HCT116 (cell line): ENCODE measurements around the gene OR6B1. TPM values are rescaled to one million over a fixed set of nuclear protein-coding genes. Genes with fewer than 3 reads are reported as not detected.

ENCODE experiments used
- ATAC-seq: fragments of 200-7000 bp; cut with Tn5 transposase; 2 replicates; pipeline ENCODE4 v1.9.1; 2020; ENCODE audit warnings: mild to moderate bottlenecking, moderate library complexity
- BruUV-seq: library from RNA; stranded (reverse); fragments of 400-500 nt; replicated peaks from 2 replicates; lab custom pipeline; 2021; lab: Mats Ljungman, UMichigan
- CTCF ChIA-PET: fragments of 300-600 bp; sonication (Branson Sonifier 250); formaldehyde crosslinking; loops from one replicate; lab custom pipeline; 2021; ENCODE audit warnings: antibody characterized with exemption; lab: Charles Lee
- POLR2A ChIA-PET: fragments of 300-600, 350-600 bp; sonication (Branson Sonifier 250); formaldehyde crosslinking; loops from one replicate; lab custom pipeline; 2021; ENCODE audit warnings: antibody characterized with exemption; lab: Charles Lee
- RAD21 ChIA-PET, 2 experiments: fragments of 300-600 bp; sonication (Branson Sonifier 250); formaldehyde crosslinking; loops; one replicate each; lab custom pipeline; 2023; ENCODE audit warnings: low total read pairs in 2 of 2; ENCODE audit not compliant: uncharacterized antibody in 2 of 2, unreplicated experiment in 2 of 2, low non-redundant PET in 1 of 2; lab: Charles Lee
- DNase-seq: peaks from one replicate; pipeline ENCODE4 v3.0.0-alpha.2; 2010; ENCODE audit warnings: low read depth, low spot score
- H2AFZ ChIP-seq: fragments of 200-600 bp; shearing (Covaris generic), sonication (generic); 2 replicates; pipeline ENCODE4 v1.6.1; 2017; ENCODE audit warnings: low read depth, mixed run types, mixed read lengths, antibody characterized with exemption, low read length; ENCODE audit not compliant: poor library complexity, severe bottlenecking
- H3K27ac ChIP-seq: 2 replicates; pipeline ENCODE4 v1.5.1; 2012; ENCODE audit warnings: low read depth, low read length
- H3K27me3 ChIP-seq: fragments of 200-600 bp; sonication (generic); 2 replicates; pipeline ENCODE4 v1.6.1; 2016; ENCODE audit warnings: mixed run types, low read length, mixed read lengths; ENCODE audit not compliant: insufficient read depth
- H3K36me3 ChIP-seq, 2 experiments: fragments of 200-500 bp in 1 of 2; fragments of 200-600 bp in 1 of 2; sonication (Bioruptor generic) in 1 of 2; sonication (generic) in 1 of 2; 2 replicates each; pipeline versions ENCODE4 v1.5.1 to v1.6.1; 2014 to 2016; ENCODE audit warnings: low read length in 2 of 2, inconsistent platforms in 1 of 2, mixed read lengths in 1 of 2, mixed run types in 1 of 2; ENCODE audit not compliant: insufficient read depth in 2 of 2, control insufficient read depth in 1 of 2
- H3K4me1 ChIP-seq, 2 experiments: fragments of 200-600 bp in 1 of 2; sonication (generic) in 1 of 2; 2 replicates each; pipeline versions ENCODE4 v1.5.1 to v1.6.1; 2012 to 2017; ENCODE audit warnings: low read length in 2 of 2, inconsistent platforms in 1 of 2, mild to moderate bottlenecking in 1 of 2, mixed read lengths in 1 of 2, mixed run types in 1 of 2, moderate library complexity in 1 of 2; ENCODE audit not compliant: insufficient read depth in 2 of 2, control insufficient read depth in 1 of 2
- H3K4me2 ChIP-seq: fragments of 200-600 bp; sonication (generic); 2 replicates; pipeline ENCODE4 v1.6.1; 2017; ENCODE audit warnings: mixed run types, low read length, mixed read lengths
- H3K4me3 ChIP-seq, 2 experiments: fragments of 200-600 bp in 1 of 2; sonication (generic) in 1 of 2; replicated peaks in 1 of 2; 2 replicates each; pipeline ENCODE4 v1.5.1; 2011 to 2016; ENCODE audit warnings: low read length in 2 of 2, control low read depth in 1 of 2, low read depth in 1 of 2, mild to moderate bottlenecking in 1 of 2, mixed read lengths in 1 of 2, mixed run types in 1 of 2
- H3K79me2 ChIP-seq: fragments of 200-600 bp; sonication (generic); 2 replicates; pipeline ENCODE4 v1.6.1; 2017; ENCODE audit warnings: mild to moderate bottlenecking, mixed run types, low read length, moderate library complexity, mixed read lengths; ENCODE audit not compliant: insufficient read depth
- H3K9ac ChIP-seq: fragments of 200-600 bp; sonication (generic); 2 replicates; pipeline ENCODE4 v1.6.1; 2016; ENCODE audit warnings: low read length, mixed read lengths
- H3K9me2 ChIP-seq: fragments of 200-600 bp; sonication (generic), shearing (Covaris generic); 2 replicates; pipeline ENCODE4 v1.6.1; 2017; ENCODE audit warnings: mixed run types, mild to moderate bottlenecking, moderate library complexity; ENCODE audit not compliant: insufficient read depth
- H3K9me3 ChIP-seq, 2 experiments: fragments of 200-500 bp in 1 of 2; fragments of 200-600 bp in 1 of 2; sonication (Bioruptor generic) in 1 of 2; sonication (generic) in 1 of 2; 2 replicates each; pipeline ENCODE4 v1.6.1; 2014 to 2017; ENCODE audit warnings: low read length in 2 of 2, mixed read lengths in 2 of 2, inconsistent platforms in 1 of 2, low read depth in 1 of 2, mild to moderate bottlenecking in 1 of 2, mixed run types in 1 of 2, moderate library complexity in 1 of 2; ENCODE audit not compliant: control insufficient read depth in 1 of 2, insufficient read depth in 1 of 2
- H4K20me1 ChIP-seq: fragments of 200-600 bp; sonication (generic), shearing (Covaris generic); 2 replicates; pipeline ENCODE4 v1.6.1; 2017; ENCODE audit warnings: mixed run types, mild to moderate bottlenecking, moderate library complexity; ENCODE audit not compliant: insufficient read depth
- CEBPB ChIP-seq: IDR thresholded peaks from 2 replicates; pipeline ENCODE4 v1.6.1; 2012; ENCODE audit warnings: low read depth
- EGR1 ChIP-seq: IDR thresholded peaks from 2 replicates; pipeline ENCODE4 v1.6.1; 2012; ENCODE audit warnings: low read depth
- EZH2 ChIP-seq: fragments of 200-600 bp; sonication (generic); IDR thresholded peaks from 2 replicates; pipeline ENCODE4 v1.6.1; 2017; ENCODE audit warnings: antibody characterized with exemption, mixed run types
- EZH2phosphoT487 ChIP-seq: fragments of 200-600 bp; IDR thresholded peaks from 2 replicates; pipeline ENCODE4 v1.6.1; 2018; ENCODE audit warnings: antibody characterized with exemption, borderline replicate concordance
- POLR2A ChIP-seq: IDR thresholded peaks from 2 replicates; pipeline ENCODE4 v1.7.0; 2011; ENCODE audit warnings: borderline replicate concordance; ENCODE audit not compliant: insufficient read depth, insufficient read length; ENCODE audit errors: extremely low read depth
- REST ChIP-seq: IDR thresholded peaks from 2 replicates; pipeline ENCODE4 v1.6.1; 2012; ENCODE audit warnings: low read depth
- SIN3A ChIP-seq: IDR thresholded peaks from 2 replicates; pipeline ENCODE4 v1.6.1; 2012; ENCODE audit warnings: low read depth
- SP1 ChIP-seq: IDR thresholded peaks from 2 replicates; pipeline ENCODE4 v1.6.1; 2012; ENCODE audit warnings: low read depth
- SRF ChIP-seq: IDR thresholded peaks from 2 replicates; pipeline ENCODE4 v1.6.1; 2012; ENCODE audit warnings: low read depth
- TCF7L2 ChIP-seq: IDR thresholded peaks from 2 replicates; pipeline ENCODE4 v1.7.0; 2011; ENCODE audit warnings: borderline replicate concordance, inconsistent platforms; ENCODE audit not compliant: insufficient read depth, insufficient read length; ENCODE audit errors: extremely low read depth
- YY1 ChIP-seq: IDR thresholded peaks from 2 replicates; pipeline ENCODE4 v1.6.1; 2011; ENCODE audit warnings: low read length, low read depth, moderate library complexity, mild to moderate bottlenecking; ENCODE audit not compliant: insufficient replicate concordance; ENCODE audit errors: extremely low read depth
- ZBTB33 ChIP-seq: IDR thresholded peaks from 2 replicates; pipeline ENCODE4 v1.6.1; 2011; ENCODE audit warnings: mild to moderate bottlenecking, low read length, moderate library complexity; ENCODE audit not compliant: insufficient replicate concordance; ENCODE audit errors: extremely low read depth
- intact Hi-C: fragments of 100-400 bp; cut with micrococcal nuclease; formaldehyde crosslinking; loops from 2 replicates; pipeline ENCODE4 v1.10.0; 2022
- total RNA-seq: library from RNA; stranded (reverse); gene quantifications from one replicate; pipeline ENCODE4 v1.2.1, GENCODE V29; 2021; ENCODE audit not compliant: unreplicated experiment

The OR6B1 gene
- total RNA-seq, 1 experiment from 2014 or later = not detected

- CTCF ChIA-PET = no interaction called here
- BruUV-seq = no TSS peak
- POLR2A ChIA-PET = no interaction called here
- H3K9me2 ChIP-seq = no peaks in the 10 kb centered on the region
- H3K4me1 ChIP-seq = no peaks in the 10 kb centered on the region
- H3K9ac ChIP-seq = no peak overlapping the region
- H3K4me2 ChIP-seq = no peak overlapping the region
- no peaks in the 10 kb centered on the region for H3K79me2 ChIP-seq
- ATAC-seq (no peak), DNase-seq (no peak)
- H3K27ac ChIP-seq = no peak overlapping the region
- no peak overlapping the region for H2AFZ ChIP-seq
- intact Hi-C loops = no loop called here
- no peaks in the 10 kb centered on the region for H4K20me1 ChIP-seq
- H3K4me3 ChIP-seq = no peak overlapping the region
- H3K36me3 ChIP-seq = no peaks in the 10 kb centered on the region
- H3K27me3 ChIP-seq = no peaks in the 10 kb centered on the region
- H3K9me3 ChIP-seq = no peaks in the 10 kb centered on the region
- TF ChIP-seq CEBPB (no peak), SP1 (no peak), REST (no peak), EGR1 (no peak), EZH2 (no peak), POLR2A (no peak), TCF7L2 (no peak), YY1 (no peak), SRF (no peak), EZH2phosphoT487 (no peak), ZBTB33 (no peak), SIN3A (no peak)
- RAD21 ChIA-PET = no interaction called here
Observed at GRCh38 chr7:143980746-143981510, 19.2 kb upstream of the OR6B1 start.
